ENCODE data around the gene SAT2. TPM values are rescaled to one million over a fixed set of nuclear protein-coding genes. Genes with fewer than 3 reads are reported as not detected.
A peak's percentile ranks its signal among the peaks of the same experiment; 100 is the strongest.

Gene SAT2
- total and polyA plus RNA-seq, 7 donors: 72.9 to 116 (median 104) TPM

- DNase-seq: peak; percentile 72
- TF ChIP-seq EP300 (IDR thresholded peaks at IDR 0.05): no peak
- TF ChIP-seq POLR2A (IDR thresholded peaks at IDR 0.05): no peak
- TF ChIP-seq CTCF (IDR thresholded peaks at IDR 0.05): no peak
- TF ChIP-seq POLR2AphosphoS5 (IDR thresholded peaks at IDR 0.05): no peak
- 88 to 95% methylated on average over 36 of the region's 36 CpGs for WGBS, 2 donors
- Histone ChIP-seq H3K36me3 (peaks cover 14 to 26% (median 14%) of the 10 kb centered on the region in 4 donors), H3K9me3 (no peaks in the 10 kb centered on the region), H3K4me3 (peak overlapping the region; percentile 39 to 63 (median 56)), H3K27ac (peak overlapping the region; percentile 91 to 92 (median 92)), H3K4me1 (peaks cover 0 to 68% (median 56%) of the 10 kb centered on the region in 4 donors), H3K27me3 (no peaks in the 10 kb centered on the region)
- intact Hi-C loops (cut with DNase I): loop anchor here (10.0 kb wide), 1 partner anchor 272 kb away; the partner anchor contains the start of genes CYB5D1, NAA38 and TMEM88
These were observed 45.0 kb downstream of the SAT2 start for GRCh38 chr17:7582396-7583252.

- TF ChIP-seq POLR2AphosphoS5 (IDR thresholded peaks at IDR 0.05) (no peak), EP300 (IDR thresholded peaks at IDR 0.05) (no peak), POLR2A (IDR thresholded peaks at IDR 0.05) (no peak), CTCF (IDR thresholded peaks at IDR 0.05) (no peak)
- Histone ChIP-seq H3K4me1 (peaks cover 0 to 68% (median 56%) of the 10 kb centered on the region in 4 donors), H3K4me3 (peak overlapping the region in 3 of 4 donors; percentile 14 to 40 (median 28)), H3K27me3 (no peaks in the 10 kb centered on the region), H3K27ac (peak overlapping the region; percentile 91 to 92 (median 92)), H3K9me3 (no peaks in the 10 kb centered on the region), H3K36me3 (peaks cover 31 to 34% (median 31%) of the 10 kb centered on the region in 4 donors)
- DNase-seq: no peak
- intact Hi-C loops (cut with DNase I): loop anchor here (10.0 kb wide), 1 partner anchor 274 kb away; the partner anchor contains the start of genes CYB5D1, NAA38 and TMEM88
- 87 to 90% methylated on average over 23 of the region's 23 CpGs for WGBS, 2 donors
These were observed 46.7 kb downstream of the SAT2 start for GRCh38 chr17:7580604-7581575.

GRCh38 chr17:7579834-7580603 lies 47.6 kb downstream of the SAT2 start:
- DNase-seq: no peak
- H3K4me3 ChIP-seq: peak overlapping the region in 3 of 4 donors; percentile 14 to 40 (median 28)
- TF ChIP-seq EP300 (IDR thresholded peaks at IDR 0.05): no peak
- no peak for TF ChIP-seq CTCF (IDR thresholded peaks at IDR 0.05)
- TF ChIP-seq POLR2AphosphoS5 (IDR thresholded peaks at IDR 0.05): no peak
- TF ChIP-seq POLR2A (IDR thresholded peaks at IDR 0.05): no peak
- no peaks in the 10 kb centered on the region for H3K9me3 ChIP-seq
- intact Hi-C loops (cut with DNase I): loop anchor here (10.0 kb wide), 1 partner anchor 275 kb away; the partner anchor contains the start of genes CYB5D1, NAA38 and TMEM88
- H3K4me1 ChIP-seq: peaks cover 0 to 68% (median 60%) of the 10 kb centered on the region in 4 donors
- H3K36me3 ChIP-seq: peaks cover 40 to 42% (median 40%) of the 10 kb centered on the region in 4 donors
- H3K27me3 ChIP-seq: no peaks in the 10 kb centered on the region
- peak overlapping the region; percentile 91 to 92 (median 92) for H3K27ac ChIP-seq
- WGBS, 2 donors: 66 to 69% methylated on average over 12 of the region's 12 CpGs
